OCI-LY3 (cell line): Measurements from ENCODE around the gene SLC15A1.

Experiments used
- H2AFZ ChIP-seq: fragments of 200-600, 300-600 bp; shearing (Covaris generic); 2 replicates; pipeline ENCODE4 v1.6.0; 2014; ENCODE audit warnings: antibody characterized with exemption, low read depth, low read length
- H3K27ac ChIP-seq: fragments of 200-600, 300-600 bp; sonication (generic); 2 replicates; pipeline ENCODE4 v1.5.1; 2014; ENCODE audit warnings: mild to moderate bottlenecking, low read length, moderate library complexity, mixed read lengths
- H3K27me3 ChIP-seq: fragments of 200-600, 300-600 bp; sonication (generic); 2 replicates; pipeline ENCODE4 v1.6.1; 2014; ENCODE audit warnings: low read depth, low read length, mixed read lengths
- H3K36me3 ChIP-seq: fragments of 200-600, 300-600 bp; sonication (generic); replicated peaks from 2 replicates; pipeline ENCODE3; 2014; ENCODE audit warnings: low read depth, low read length, mixed read lengths
- H3K4me1 ChIP-seq: fragments of 300-600, 200-600 bp; sonication (generic); 2 replicates; pipeline ENCODE4 v1.6.1; 2014; ENCODE audit warnings: low read length, mixed read lengths
- H3K4me2 ChIP-seq: fragments of 200-600, 300-600 bp; sonication (generic); 2 replicates; pipeline ENCODE4 v1.6.1; 2014; ENCODE audit warnings: low read length, mixed read lengths
- H3K4me3 ChIP-seq: fragments of 300-600, 200-600 bp; sonication (generic); 2 replicates; pipeline ENCODE4 v1.5.1; 2014; ENCODE audit warnings: antibody characterized with exemption, mild to moderate bottlenecking, low read length, moderate library complexity
- H3K79me2 ChIP-seq: fragments of 300-600, 200-600 bp; shearing (Covaris generic); 2 replicates; pipeline ENCODE4 v1.6.1; 2014; ENCODE audit warnings: mild to moderate bottlenecking, low read length, mixed read lengths
- H3K9ac ChIP-seq: fragments of 300-600, 200-600 bp; shearing (Covaris generic); 2 replicates; pipeline ENCODE4 v1.6.0; 2014; ENCODE audit warnings: mild to moderate bottlenecking, low read length, moderate library complexity
- H3K9me3 ChIP-seq: fragments of 200-600, 300-600 bp; shearing (Covaris generic); 2 replicates; pipeline ENCODE4 v1.6.1; 2014; ENCODE audit warnings: low read length, mixed read lengths; ENCODE audit not compliant: insufficient read depth
- H4K20me1 ChIP-seq: fragments of 200-600, 300-600 bp; sonication (generic); 2 replicates; pipeline ENCODE4 v1.6.1; 2016; ENCODE audit warnings: low read length, mixed read lengths; ENCODE audit not compliant: insufficient read depth
- CTCF ChIP-seq: fragments of 200-600, 300-600 bp; sonication (generic); IDR thresholded peaks from 2 replicates; pipeline ENCODE4 v1.5.1; 2014; ENCODE audit warnings: antibody characterized with exemption, low read length, low read depth
- EZH2phosphoT487 ChIP-seq: fragments of 200-600 bp; shearing (Covaris generic); IDR thresholded peaks from 2 replicates; pipeline ENCODE4 v1.6.1; 2018; ENCODE audit warnings: antibody characterized with exemption, mixed run types, low read depth

The SLC15A1 gene

GRCh38 chr13:98775386-98775785 lies 22.9 kb upstream of the SLC15A1 start:
- H4K20me1 ChIP-seq = no peaks in the 10 kb centered on the region
- no peak overlapping the region for H2AFZ ChIP-seq
- no peak for TF ChIP-seq CTCF
- TF ChIP-seq EZH2phosphoT487 = no peak
- peaks cover 18% of the 10 kb centered on the region for H3K27me3 ChIP-seq
- no peaks in the 10 kb centered on the region for H3K9me3 ChIP-seq
- no peak overlapping the region for H3K27ac ChIP-seq
- H3K4me3 ChIP-seq = no peak overlapping the region
- no peaks in the 10 kb centered on the region for H3K36me3 ChIP-seq
- no peak overlapping the region for H3K9ac ChIP-seq
- peaks cover 10% of the 10 kb centered on the region for H3K4me1 ChIP-seq
- H3K79me2 ChIP-seq = no peaks in the 10 kb centered on the region
- H3K4me2 ChIP-seq = no peak overlapping the region

GRCh38 chr13:98774776-98775175 lies 22.3 kb upstream of the SLC15A1 start:
- Histone ChIP-seq H3K4me3 (no peak overlapping the region), H3K4me1 (peaks cover 10% of the 10 kb centered on the region), H3K9ac (no peak overlapping the region), H4K20me1 (no peaks in the 10 kb centered on the region), H3K27me3 (peaks cover 24% of the 10 kb centered on the region), H2AFZ (no peak overlapping the region), H3K36me3 (no peaks in the 10 kb centered on the region), H3K27ac (no peak overlapping the region), H3K79me2 (no peaks in the 10 kb centered on the region), H3K4me2 (no peak overlapping the region), H3K9me3 (no peaks in the 10 kb centered on the region)
- TF ChIP-seq CTCF = no peak
- no peak for TF ChIP-seq EZH2phosphoT487

GRCh38 chr13:98773921-98774320 lies 21.4 kb upstream of the SLC15A1 start:
- Histone ChIP-seq H4K20me1 (no peaks in the 10 kb centered on the region), H3K4me2 (no peak overlapping the region), H2AFZ (no peak overlapping the region), H3K27ac (no peak overlapping the region), H3K27me3 (peaks cover 26% of the 10 kb centered on the region), H3K9ac (no peak overlapping the region), H3K9me3 (no peaks in the 10 kb centered on the region), H3K4me1 (peaks cover 10% of the 10 kb centered on the region), H3K79me2 (no peaks in the 10 kb centered on the region), H3K4me3 (no peak overlapping the region), H3K36me3 (no peaks in the 10 kb centered on the region)
- TF ChIP-seq CTCF = no peak
- no peak for TF ChIP-seq EZH2phosphoT487

- Histone ChIP-seq H3K4me2 (no peak overlapping the region), H4K20me1 (no peaks in the 10 kb centered on the region), H3K4me1 (peaks cover 10% of the 10 kb centered on the region), H3K4me3 (no peak overlapping the region), H2AFZ (no peak overlapping the region), H3K9ac (no peak overlapping the region), H3K9me3 (no peaks in the 10 kb centered on the region), H3K27ac (no peak overlapping the region), H3K79me2 (no peaks in the 10 kb centered on the region), H3K36me3 (no peaks in the 10 kb centered on the region), H3K27me3 (peaks cover 30% of the 10 kb centered on the region)
- TF ChIP-seq CTCF (peak; percentile 36), EZH2phosphoT487 (no peak)
Observed at GRCh38 chr13:98772794-98773452, 20.5 kb upstream of the SLC15A1 start.
